Right cardiac atrium (tissue), 5 donors: ENCODE results near the gene LRRC7. TPM values are rescaled to one million over a fixed set of nuclear protein-coding genes. Genes with fewer than 3 reads are reported as not detected.

ENCODE experiments used
- ATAC-seq, 2 donors: fragments of 200-7000 bp; cut with Tn5 transposase; one replicate each; pipeline versions ENCODE4 v1.8.0 to v1.9.1; 2020; ENCODE audit warnings: moderate library complexity in 2 of 2, mild to moderate bottlenecking in 1 of 2
- DNase-seq, 3 donors: peaks; one replicate each; pipeline ENCODE4 v3.0.0-alpha.2; 2020
- H3K27ac ChIP-seq: one replicate; pipeline ENCODE4 v1.5.1; 2013; ENCODE audit warnings: mild to moderate bottlenecking, low read length, control low read depth, moderate library complexity
- H3K27me3 ChIP-seq: one replicate; pipeline ENCODE4 v1.6.1; 2013; ENCODE audit not compliant: control insufficient read depth, insufficient read depth
- H3K4me1 ChIP-seq: one replicate; pipeline ENCODE4 v1.6.1; 2013; ENCODE audit warnings: low read length; ENCODE audit not compliant: control insufficient read depth, insufficient read depth
- H3K4me3 ChIP-seq: one replicate; pipeline ENCODE4 v1.5.1; 2013; ENCODE audit warnings: low read length, control low read depth
- H3K9me3 ChIP-seq: one replicate; pipeline ENCODE4 v1.6.1; 2013; ENCODE audit warnings: low read length; ENCODE audit not compliant: control insufficient read depth
- WGBS: extraction: QIAGEN DNeasy Blood & Tissue Kit; methylation state at CpG from one replicate; pipeline ENCODE4 v1.1.7; 2013; 5-methylcytosine and 5-hydroxymethylcytosine counted together
- intact Hi-C, 4 donors: fragments of 100-400 bp; cut with DNase I; formaldehyde crosslinking; loops; one replicate each; pipeline versions ENCODE4 v1.11.0 to v1.14.0; 2022 to 2023
- polyA plus RNA-seq: library from polyadenylated mRNA; stranded (reverse); fragments of 200-250 nt; gene quantifications from one replicate; pipeline ENCODE4 v1.2.3, GENCODE V29; 2013
- total RNA-seq, 4 donors: library from RNA; stranded (reverse); fragmentation: NEBNext Ultra II Directional; extraction: Animal tissue kit (Norgen Biotek cat#: 25700); gene quantifications; one replicate each; pipeline ENCODE4 v1.2.1, GENCODE V29; 2021
- donor health status: healthy with polysubstance abuse.
- donor health status: DM: no; HTN: yes; CAD: no.
- donor health status: DM: no; HTN: no; CAD: no.
- donor health status: DM: no; HTN: yes; CAD: no; lungs with severe emphysema.
- donor health status: DM: yes; HTN: yes; CAD: no.

LRRC7 gene
- total and polyA plus RNA-seq, 5 donors, result 0.91 to 6.5 (median 3.4) TPM

- no peaks in the 10 kb centered on the region for H3K27me3 ChIP-seq
- ATAC-seq, result peak in 1 of 2 donors; percentile 47
- no peaks in the 10 kb centered on the region for H3K4me1 ChIP-seq
- intact Hi-C loops, result no loop called here
- DNase-seq, result no peak
- no peak overlapping the region for H3K27ac ChIP-seq
- WGBS, result 33% methylated on average over 3 of the region's 3 CpGs
- no peaks in the 10 kb centered on the region for H3K9me3 ChIP-seq
- no peak overlapping the region for H3K4me3 ChIP-seq
Observed at GRCh38 chr1:69976896-69977295, 409.2 kb downstream of the LRRC7 start.

- ATAC-seq, result no peak
- no peaks in the 10 kb centered on the region for H3K27me3 ChIP-seq
- no peaks in the 10 kb centered on the region for H3K4me1 ChIP-seq
- WGBS, result 48% methylated on average over 1 of the region's 1 CpG
- H3K9me3 ChIP-seq, result no peaks in the 10 kb centered on the region
- no peak overlapping the region for H3K4me3 ChIP-seq
- intact Hi-C loops, result no loop called here
- H3K27ac ChIP-seq, result no peak overlapping the region
- no peak for DNase-seq
Observed at GRCh38 chr1:69982992-69983391, 415.3 kb downstream of the LRRC7 start.

- H3K27me3 ChIP-seq, result no peaks in the 10 kb centered on the region
- ATAC-seq (no peak), DNase-seq (no peak)
- H3K9me3 ChIP-seq, result no peaks in the 10 kb centered on the region
- no peaks in the 10 kb centered on the region for H3K4me1 ChIP-seq
- intact Hi-C loops, result no loop called here
- H3K27ac ChIP-seq, result no peak overlapping the region
- H3K4me3 ChIP-seq, result no peak overlapping the region
- 79% methylated on average over 1 of the region's 1 CpG for WGBS
Observed at GRCh38 chr1:69985376-69985775, 417.7 kb downstream of the LRRC7 start.

GRCh38 chr1:69985901-69986439, 418.2 kb downstream of the LRRC7 start:
- Histone ChIP-seq H3K9me3 (no peaks in the 10 kb centered on the region), H3K27ac (no peak overlapping the region), H3K4me1 (no peaks in the 10 kb centered on the region), H3K4me3 (no peak overlapping the region), H3K27me3 (no peaks in the 10 kb centered on the region)
- ATAC-seq (no peak), DNase-seq (no peak)
- intact Hi-C loops, result no loop called here

GRCh38 chr1:69987881-69988280, 420.2 kb downstream of the LRRC7 start:
- no peak overlapping the region for H3K4me3 ChIP-seq
- H3K4me1 ChIP-seq, result no peaks in the 10 kb centered on the region
- H3K27me3 ChIP-seq, result no peaks in the 10 kb centered on the region
- ATAC-seq (no peak), DNase-seq (no peak)
- no peak overlapping the region for H3K27ac ChIP-seq
- H3K9me3 ChIP-seq, result no peaks in the 10 kb centered on the region
- intact Hi-C loops, result no loop called here
- WGBS, result 70% methylated on average over 1 of the region's 1 CpG

GRCh38 chr1:69991644-69992043, 423.9 kb downstream of the LRRC7 start:
- WGBS, result 56% methylated on average over 3 of the region's 3 CpGs
- ATAC-seq, result no peak
- peak in 2 of 3 donors; percentile 15 to 42 for DNase-seq

GRCh38 chr1:69992594-69992993, 424.9 kb downstream of the LRRC7 start:
- Histone ChIP-seq H3K9me3 (no peaks in the 10 kb centered on the region), H3K4me3 (no peak overlapping the region), H3K27ac (no peak overlapping the region), H3K27me3 (no peaks in the 10 kb centered on the region), H3K4me1 (no peaks in the 10 kb centered on the region)
- 64% methylated on average over 3 of the region's 3 CpGs for WGBS
- intact Hi-C loops, result no loop called here
- ATAC-seq, result no peak
- no peak for DNase-seq

More at GRCh38 chr1:69991644-69992043, 423.9 kb downstream of the LRRC7 start:
- Histone ChIP-seq H3K4me3 (no peak overlapping the region), H3K4me1 (no peaks in the 10 kb centered on the region), H3K27ac (no peak overlapping the region), H3K9me3 (no peaks in the 10 kb centered on the region), H3K27me3 (no peaks in the 10 kb centered on the region)
- intact Hi-C loops, result no loop called here

- ATAC-seq (no peak), DNase-seq (no peak)
- no peak overlapping the region for H3K4me3 ChIP-seq
- WGBS, result 57% methylated on average over 4 of the region's 4 CpGs
- no peaks in the 10 kb centered on the region for H3K4me1 ChIP-seq
- no peak overlapping the region for H3K27ac ChIP-seq
- intact Hi-C loops, result no loop called here
- H3K9me3 ChIP-seq, result no peaks in the 10 kb centered on the region
- H3K27me3 ChIP-seq, result no peaks in the 10 kb centered on the region
Observed at GRCh38 chr1:69993810-69994209, 426.1 kb downstream of the LRRC7 start.

GRCh38 chr1:69994241-69994640, 426.5 kb downstream of the LRRC7 start:
- Histone ChIP-seq H3K4me3 (no peak overlapping the region), H3K4me1 (no peaks in the 10 kb centered on the region), H3K27me3 (no peaks in the 10 kb centered on the region), H3K9me3 (no peaks in the 10 kb centered on the region), H3K27ac (no peak overlapping the region)
- no peak for ATAC-seq
- 25% methylated on average over 1 of the region's 1 CpG for WGBS
- no peak for DNase-seq
- intact Hi-C loops, result no loop called here

- H3K4me1 ChIP-seq, result no peaks in the 10 kb centered on the region
- intact Hi-C loops, result no loop called here
- WGBS, result 82% methylated on average over 1 of the region's 1 CpG
Observed at GRCh38 chr1:69998847-69999246, 431.1 kb downstream of the LRRC7 start.

GRCh38 chr1:70003211-70003908, 435.6 kb downstream of the LRRC7 start:
- H3K4me1 ChIP-seq, result no peaks in the 10 kb centered on the region
- DNase-seq, result no peak
- intact Hi-C loops, result no loop called here
- no peak overlapping the region for H3K27ac ChIP-seq
- WGBS, result 76% methylated on average over 1 of the region's 1 CpG
- H3K9me3 ChIP-seq, result no peaks in the 10 kb centered on the region
- H3K4me3 ChIP-seq, result no peak overlapping the region
- ATAC-seq, result no peak
- H3K27me3 ChIP-seq, result no peaks in the 10 kb centered on the region

More at GRCh38 chr1:69998847-69999246, 431.1 kb downstream of the LRRC7 start:
- Histone ChIP-seq H3K27ac (no peak overlapping the region), H3K4me3 (no peak overlapping the region), H3K9me3 (no peaks in the 10 kb centered on the region), H3K27me3 (no peaks in the 10 kb centered on the region)
- DNase-seq (no peak), ATAC-seq (no peak)
